AG04449 (cell line): ENCODE data around the gene FBXW8.

Experiments
- CTCF ChIA-PET: fragments of 350-600 bp; formaldehyde crosslinking; extraction: SDS; loops from one replicate; lab custom pipeline; 2021; ENCODE audit warnings: antibody characterized with exemption; lab: Yijun Ruan, JAX
- POLR2A ChIA-PET: fragments of 400-600, 350-600 bp; formaldehyde crosslinking; extraction: SDS; loops from one replicate; lab custom pipeline; 2020; ENCODE audit warnings: antibody characterized with exemption, inconsistent platforms; lab: Yijun Ruan, JAX
- DNase-seq: peaks from one replicate; pipeline ENCODE4 v3.0.0-alpha.2; 2010; ENCODE audit warnings: low read depth, low spot score
- H3K4me3 ChIP-seq: 2 replicates; pipeline ENCODE4 v1.5.1; 2011; ENCODE audit warnings: low read depth, mild to moderate bottlenecking, control low read depth, low read length
- CTCF ChIP-seq: IDR thresholded peaks from one replicate; pipeline ENCODE4 v1.5.1; 2011; ENCODE audit warnings: mild to moderate bottlenecking, moderate library complexity, low read length, control low read depth, inconsistent platforms; ENCODE audit not compliant: insufficient read depth; ENCODE audit errors: missing control alignments

Gene FBXW8

DNA sequence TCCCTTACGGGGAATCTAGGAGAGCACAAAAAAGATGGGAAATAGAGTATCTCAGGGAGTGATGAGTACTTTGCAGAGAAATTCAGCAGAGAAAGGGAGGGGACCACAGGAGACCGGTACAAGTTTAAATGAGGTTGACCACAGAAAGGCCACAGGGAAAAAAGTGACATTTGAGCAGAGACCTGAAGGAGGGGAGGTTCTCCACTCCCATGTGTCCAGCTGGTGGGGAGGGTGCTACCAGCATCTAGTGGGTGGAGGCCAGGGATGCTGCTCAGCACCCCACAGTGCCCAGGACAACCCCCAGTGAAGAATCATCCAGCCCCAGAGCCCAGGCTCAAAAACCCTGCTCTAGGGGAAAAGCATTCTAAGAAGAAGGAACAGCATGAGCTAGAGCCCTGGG, 153.8 kb downstream of the FBXW8 start:
- CTCF ChIA-PET: no interaction called here
- DNase-seq: no peak
- TF ChIP-seq CTCF: no peak
- H3K4me3 ChIP-seq: no peak overlapping the region
- POLR2A ChIA-PET: no interaction called here

GRCh38 chr12:117067016-117067415, 156.3 kb downstream of the FBXW8 start:
- no peak overlapping the region for H3K4me3 ChIP-seq
- no peak for DNase-seq
- POLR2A ChIA-PET: no interaction called here
- TF ChIP-seq CTCF: no peak
- CTCF ChIA-PET: interaction anchor here (1.1 kb wide), 1 partner anchor 8 kb away, joined by 3 read pairs; no protein-coding TSS in a partner anchor

DNA sequence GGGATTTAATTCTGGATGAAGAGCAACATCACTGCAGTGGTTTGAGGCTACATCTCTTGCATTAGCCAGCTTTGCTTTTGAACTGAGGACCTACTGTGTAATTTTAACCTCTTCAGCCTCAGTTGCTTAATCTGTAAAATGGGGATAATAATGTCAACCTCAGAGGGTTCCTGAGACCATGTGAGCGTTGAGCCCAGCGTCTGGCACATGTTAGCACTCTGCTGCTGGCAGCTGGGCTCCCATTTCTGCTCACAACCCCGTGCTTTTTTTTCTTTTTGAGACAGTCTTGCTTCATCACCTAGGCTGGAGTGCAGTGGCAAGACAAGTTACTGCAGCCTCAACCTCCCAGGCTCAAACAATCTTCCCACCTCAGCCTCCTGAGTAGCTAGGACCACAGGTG, 156.9 kb downstream of the FBXW8 start:
- CTCF ChIA-PET: interaction anchor here (1.1 kb wide), 1 partner anchor 9 kb away, joined by 3 read pairs; no protein-coding TSS in a partner anchor
- H3K4me3 ChIP-seq: no peak overlapping the region
- no peak for DNase-seq
- no peak for TF ChIP-seq CTCF
- POLR2A ChIA-PET: no interaction called here

- ChIA-PET POLR2A (no interaction called here), CTCF (no interaction called here)
- TF ChIP-seq CTCF: no peak
- H3K4me3 ChIP-seq: no peak overlapping the region
- DNase-seq: no peak
These were observed 157.7 kb downstream of the FBXW8 start for GRCh38 chr12:117068492-117068891.

- no peak for TF ChIP-seq CTCF
- no peak overlapping the region for H3K4me3 ChIP-seq
- ChIA-PET CTCF (no interaction called here), POLR2A (no interaction called here)
- no peak for DNase-seq
These were observed 158.5 kb downstream of the FBXW8 start for GRCh38 chr12:117069101-117069797.

- POLR2A ChIA-PET: no interaction called here
- DNase-seq: no peak
- CTCF ChIA-PET: no interaction called here
- TF ChIP-seq CTCF: no peak
- H3K4me3 ChIP-seq: no peak overlapping the region
These were observed 159.5 kb downstream of the FBXW8 start for GRCh38 chr12:117069926-117070900.
